Epithelial cell of esophagus (primary cell): ENCODE measurements around the gene MC2R.

ENCODE experiments used
- DNase-seq: peaks from one replicate; pipeline ENCODE4 v3.0.0; 2010; ENCODE audit warnings: low read depth
- H3K4me3 ChIP-seq: 2 replicates; pipeline ENCODE4 v1.5.1; 2011; ENCODE audit warnings: mild to moderate bottlenecking, low read length, control low read depth
- TF ChIP-seq, protein P1 (sequence below): IDR thresholded peaks from 2 replicates; pipeline ENCODE4 v1.5.1; 2011; ENCODE audit warnings: low read depth, mild to moderate bottlenecking, low read length, control low read depth, inconsistent platforms; ENCODE audit not compliant: insufficient read depth; ENCODE audit errors: missing control alignments

Gene MC2R

DNA sequence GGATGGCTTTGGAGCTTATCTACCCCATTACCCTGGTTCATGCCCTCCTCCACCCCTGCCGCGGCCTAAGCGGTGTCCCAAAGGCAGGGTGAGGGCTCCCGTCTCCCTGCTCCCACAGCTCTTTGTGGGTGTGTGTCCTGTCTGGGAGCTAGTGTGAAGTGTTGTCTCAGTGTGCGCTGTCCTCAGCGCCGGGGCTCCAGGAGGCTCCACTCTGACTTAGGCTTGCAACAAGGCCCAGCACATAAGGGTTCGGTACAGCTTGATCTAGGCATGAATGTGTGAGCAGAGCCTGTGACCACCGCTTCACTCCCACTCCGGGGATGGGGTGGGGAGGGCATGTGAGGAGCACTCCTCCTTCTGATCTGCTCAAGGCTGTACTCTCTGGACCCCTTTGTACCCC, 1.2 kb downstream of the MC2R start:
- TF ChIP-seq, protein P1, sequence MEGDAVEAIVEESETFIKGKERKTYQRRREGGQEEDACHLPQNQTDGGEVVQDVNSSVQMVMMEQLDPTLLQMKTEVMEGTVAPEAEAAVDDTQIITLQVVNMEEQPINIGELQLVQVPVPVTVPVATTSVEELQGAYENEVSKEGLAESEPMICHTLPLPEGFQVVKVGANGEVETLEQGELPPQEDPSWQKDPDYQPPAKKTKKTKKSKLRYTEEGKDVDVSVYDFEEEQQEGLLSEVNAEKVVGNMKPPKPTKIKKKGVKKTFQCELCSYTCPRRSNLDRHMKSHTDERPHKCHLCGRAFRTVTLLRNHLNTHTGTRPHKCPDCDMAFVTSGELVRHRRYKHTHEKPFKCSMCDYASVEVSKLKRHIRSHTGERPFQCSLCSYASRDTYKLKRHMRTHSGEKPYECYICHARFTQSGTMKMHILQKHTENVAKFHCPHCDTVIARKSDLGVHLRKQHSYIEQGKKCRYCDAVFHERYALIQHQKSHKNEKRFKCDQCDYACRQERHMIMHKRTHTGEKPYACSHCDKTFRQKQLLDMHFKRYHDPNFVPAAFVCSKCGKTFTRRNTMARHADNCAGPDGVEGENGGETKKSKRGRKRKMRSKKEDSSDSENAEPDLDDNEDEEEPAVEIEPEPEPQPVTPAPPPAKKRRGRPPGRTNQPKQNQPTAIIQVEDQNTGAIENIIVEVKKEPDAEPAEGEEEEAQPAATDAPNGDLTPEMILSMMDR = no peak
- no peak overlapping the region for H3K4me3 ChIP-seq
- DNase-seq = no peak

DNA sequence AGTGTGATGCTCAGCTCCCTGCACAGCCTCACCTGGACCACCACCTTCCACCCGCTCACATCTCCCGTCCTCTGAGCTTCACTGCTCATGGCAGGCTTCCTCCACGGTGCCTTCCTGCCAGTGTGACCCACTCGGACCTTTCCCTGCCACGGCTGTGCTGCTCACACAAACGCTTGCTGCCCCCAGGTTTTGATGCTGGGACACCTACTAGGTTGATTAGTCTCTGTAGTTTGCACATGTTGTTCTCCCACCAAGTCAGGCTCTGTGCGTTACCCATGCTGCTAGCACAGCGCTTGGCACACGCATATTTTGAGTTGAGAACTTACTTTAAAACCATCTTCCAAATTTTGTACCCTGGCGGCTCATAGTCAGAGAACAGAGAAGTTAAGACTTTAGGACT, 2.1 kb downstream of the MC2R start:
- TF ChIP-seq, protein P1 = no peak
- no peak for DNase-seq
- no peak overlapping the region for H3K4me3 ChIP-seq

DNA sequence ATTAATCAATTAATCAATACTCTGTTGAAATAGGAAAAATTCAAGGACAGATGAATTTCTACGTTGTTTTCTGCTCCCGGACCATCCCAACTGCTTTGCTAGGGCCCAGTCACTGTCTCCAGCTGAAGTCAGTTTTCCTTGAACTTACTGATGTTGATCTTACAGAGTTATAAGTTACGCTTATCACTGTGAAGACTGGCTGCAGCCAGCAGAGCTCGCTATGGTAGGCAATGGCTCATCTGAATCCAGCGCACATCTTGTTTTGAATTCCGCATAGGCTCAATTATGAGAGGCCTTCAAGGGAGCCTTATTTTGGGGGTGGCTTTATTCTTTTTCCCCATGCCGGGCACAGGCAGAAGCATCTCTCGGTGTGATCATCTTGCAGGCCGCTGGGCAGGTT, 2.7 kb downstream of the MC2R start:
- TF ChIP-seq, protein P1 = no peak
- no peak for DNase-seq
- no peak overlapping the region for H3K4me3 ChIP-seq

DNA sequence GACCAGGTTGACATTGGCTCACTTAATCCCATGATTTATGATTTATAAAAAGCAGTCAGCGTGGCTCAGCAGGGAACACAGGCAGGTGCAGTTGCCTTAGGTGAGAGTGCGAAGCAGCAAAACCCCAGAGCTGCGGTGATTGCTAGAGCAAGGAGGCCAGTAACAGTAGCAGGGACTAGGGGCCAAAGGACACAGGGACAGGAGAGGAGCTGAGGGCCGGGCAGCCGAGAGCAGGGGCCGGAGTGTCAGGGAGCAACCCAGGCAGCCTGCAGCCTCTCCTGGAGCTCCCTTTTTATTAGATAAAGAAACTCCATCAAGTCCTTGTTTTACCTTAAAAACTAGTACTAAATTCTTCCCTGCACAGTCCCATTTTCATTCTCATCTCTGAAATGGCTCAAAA, 4.3 kb downstream of the MC2R start:
- no peak overlapping the region for H3K4me3 ChIP-seq

DNA sequence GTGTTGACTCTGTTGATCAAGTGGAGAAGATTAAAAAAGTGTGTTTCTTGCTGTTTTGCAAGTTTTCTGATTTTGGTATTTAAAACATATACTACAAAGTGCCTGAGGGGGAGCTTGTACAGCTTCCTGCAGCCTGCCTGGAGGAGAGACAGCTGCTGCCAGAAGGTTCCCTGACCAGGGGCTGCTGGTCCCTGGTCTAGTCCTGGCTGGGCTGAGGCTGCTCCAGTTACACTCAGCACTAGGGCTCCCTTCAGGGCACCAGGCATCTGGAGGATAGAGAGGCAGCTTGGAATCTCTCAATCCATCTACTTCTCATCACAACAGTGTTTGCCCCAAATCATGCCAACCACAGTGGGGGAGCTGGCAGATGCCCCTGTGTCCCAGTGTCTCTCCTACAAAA, 4.8 kb downstream of the MC2R start:
- no peak for DNase-seq
- H3K4me3 ChIP-seq = no peak overlapping the region
- TF ChIP-seq, protein P1 = no peak

More for the DNA sequence above, 4.3 kb downstream of the MC2R start:
- no peak for DNase-seq
- TF ChIP-seq, protein P1 = no peak

DNA sequence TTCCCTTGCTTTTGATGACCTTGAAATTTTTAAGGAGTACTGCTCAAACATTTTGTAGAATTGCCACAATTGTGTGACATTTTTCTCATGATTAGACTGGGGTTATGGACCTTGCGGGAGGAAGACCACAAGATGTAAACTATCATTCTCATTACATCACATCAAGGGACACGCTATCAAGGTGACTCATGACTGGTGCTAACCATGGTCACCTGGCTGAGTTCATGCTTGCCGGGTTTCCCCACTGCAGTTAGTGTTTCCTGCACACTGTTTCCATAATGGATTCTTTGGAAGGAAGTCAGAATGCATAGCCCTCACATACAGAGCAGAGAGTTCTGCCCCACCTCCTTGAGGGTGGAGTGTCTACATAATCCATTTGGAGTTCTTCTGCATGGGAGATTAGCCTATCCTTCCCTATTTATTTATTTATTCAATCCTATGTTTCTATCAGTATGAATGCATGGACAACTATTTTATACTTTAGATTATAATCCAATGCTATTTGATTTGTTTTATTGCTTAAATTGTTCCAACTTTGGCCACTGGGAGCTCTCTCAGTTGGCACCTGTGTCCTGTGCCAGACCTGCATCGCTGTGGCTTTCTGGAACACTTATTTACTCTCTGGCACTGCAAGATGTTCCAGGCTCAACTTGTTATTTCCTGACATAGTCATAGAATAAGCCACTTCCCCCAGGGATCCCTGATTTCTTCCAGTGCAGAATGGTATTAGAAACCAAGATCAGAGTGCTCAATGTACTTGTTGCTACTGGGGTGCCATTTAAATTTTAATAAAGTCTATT, 6.0 kb downstream of the MC2R start:
- TF ChIP-seq, protein P1 = no peak
- no peak for DNase-seq
- no peak overlapping the region for H3K4me3 ChIP-seq

DNA sequence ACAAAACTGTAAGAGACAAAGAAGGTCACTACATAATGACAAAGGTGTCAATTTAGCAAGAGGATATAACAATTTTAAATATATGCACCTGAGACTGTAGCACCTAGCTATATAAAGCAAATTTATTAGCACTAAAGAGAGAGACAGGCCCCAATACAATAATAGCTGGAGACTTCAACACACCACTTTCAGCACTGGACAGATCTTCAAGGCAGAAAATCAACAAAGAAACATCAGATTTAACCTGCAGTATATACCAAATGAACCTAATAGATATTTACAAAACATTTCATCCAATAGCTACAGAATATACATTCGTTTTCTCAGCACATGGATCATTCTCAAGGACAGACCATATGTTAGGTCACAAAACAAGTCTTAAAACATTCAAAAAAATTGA, 14.7 kb downstream of the MC2R start:
- TF ChIP-seq, protein P1 = no peak
- no peak for DNase-seq

More for the DNA sequence above, 14.7 kb downstream of the MC2R start:
- H3K4me3 ChIP-seq = no peak overlapping the region
